SJCRH30 (cell line): ENCODE data around the gene PPM1M. TPM values are rescaled to one million over a fixed set of nuclear protein-coding genes. Genes with fewer than 3 reads are reported as not detected.

ENCODE experiments used
- DNase-seq, 2 experiments: peaks; one replicate each; pipeline ENCODE4 v3.0.0-alpha.2; 2015 to 2020
- H3K27ac ChIP-seq: fragments of 250-450 bp; sonication (Bioruptor Pico); 2 replicates; pipeline ENCODE4 v1.5.1; 2020; ENCODE audit warnings: mild to moderate bottlenecking, moderate library complexity
- H3K27me3 ChIP-seq: fragments of 250-450 bp; sonication (Bioruptor Pico); 2 replicates; pipeline ENCODE4 v1.5.1; 2020; ENCODE audit warnings: mild to moderate bottlenecking, moderate library complexity
- H3K36me3 ChIP-seq: fragments of 250-450 bp; sonication (Bioruptor Pico); 2 replicates; pipeline ENCODE4 v1.5.1; 2020; ENCODE audit warnings: mild to moderate bottlenecking, moderate library complexity
- H3K4me1 ChIP-seq: fragments of 250-450 bp; sonication (Bioruptor Pico); 2 replicates; pipeline ENCODE4 v1.5.1; 2020; ENCODE audit warnings: mild to moderate bottlenecking, moderate library complexity
- H3K4me3 ChIP-seq: fragments of 250-450 bp; sonication (Bioruptor Pico); 2 replicates; pipeline ENCODE4 v1.5.1; 2020; ENCODE audit warnings: mild to moderate bottlenecking, moderate library complexity
- H3K9me3 ChIP-seq: fragments of 250-450 bp; sonication (Bioruptor Pico); replicated peaks from 2 replicates; pipeline ENCODE4 v1.5.1; 2020; ENCODE audit warnings: mild to moderate bottlenecking, moderate library complexity
- total RNA-seq: library from RNA; depleted of rRNA; stranded (reverse); fragments of >200 nt; shearing (Covaris generic); gene quantifications from 2 replicates; pipeline ENCODE4 v1.2.3, GENCODE V29; 2014

The PPM1M gene
- total RNA-seq, 1 experiment from 2014 or later: 7.6 TPM

GRCh38 chr3:52243791-52244628 is 1.5 kb upstream of the PPM1M start:
- H3K4me3 ChIP-seq: no peak overlapping the region
- H3K27me3 ChIP-seq: no peaks in the 10 kb centered on the region
- no peak overlapping the region for H3K27ac ChIP-seq
- peak; percentile 42 to 58 for DNase-seq
- H3K9me3 ChIP-seq: no peaks in the 10 kb centered on the region
- H3K4me1 ChIP-seq: peaks cover 8% of the 10 kb centered on the region; the same call in 1 of the 2 replicates
- no peaks in the 10 kb centered on the region for H3K36me3 ChIP-seq

DNA sequence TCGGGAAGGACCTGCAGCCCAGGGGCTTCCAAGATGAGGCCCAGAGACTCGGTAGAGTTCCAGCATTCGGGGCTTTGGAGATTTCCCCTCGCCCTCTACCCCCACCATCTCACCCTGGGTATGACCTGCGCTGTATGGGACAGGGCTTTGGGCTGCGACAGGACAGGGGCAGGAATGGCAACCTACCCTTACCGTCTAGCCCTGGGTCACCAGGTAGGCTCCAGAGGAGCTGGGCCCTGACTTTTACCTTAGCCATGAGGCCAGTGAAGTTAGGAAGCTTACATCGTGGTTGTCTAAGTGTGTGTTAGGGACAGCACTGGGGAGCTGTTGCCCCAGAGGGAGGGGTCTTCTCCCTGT is 683 bp downstream of the PPM1M start:
- H3K36me3 ChIP-seq: peaks cover 16% of the 10 kb centered on the region
- no peaks in the 10 kb centered on the region for H3K27me3 ChIP-seq
- H3K27ac ChIP-seq: no peak overlapping the region
- H3K4me3 ChIP-seq: peak overlapping the region; percentile 60
- no peaks in the 10 kb centered on the region for H3K4me1 ChIP-seq
- no peaks in the 10 kb centered on the region for H3K9me3 ChIP-seq
- no peak for DNase-seq

DNA sequence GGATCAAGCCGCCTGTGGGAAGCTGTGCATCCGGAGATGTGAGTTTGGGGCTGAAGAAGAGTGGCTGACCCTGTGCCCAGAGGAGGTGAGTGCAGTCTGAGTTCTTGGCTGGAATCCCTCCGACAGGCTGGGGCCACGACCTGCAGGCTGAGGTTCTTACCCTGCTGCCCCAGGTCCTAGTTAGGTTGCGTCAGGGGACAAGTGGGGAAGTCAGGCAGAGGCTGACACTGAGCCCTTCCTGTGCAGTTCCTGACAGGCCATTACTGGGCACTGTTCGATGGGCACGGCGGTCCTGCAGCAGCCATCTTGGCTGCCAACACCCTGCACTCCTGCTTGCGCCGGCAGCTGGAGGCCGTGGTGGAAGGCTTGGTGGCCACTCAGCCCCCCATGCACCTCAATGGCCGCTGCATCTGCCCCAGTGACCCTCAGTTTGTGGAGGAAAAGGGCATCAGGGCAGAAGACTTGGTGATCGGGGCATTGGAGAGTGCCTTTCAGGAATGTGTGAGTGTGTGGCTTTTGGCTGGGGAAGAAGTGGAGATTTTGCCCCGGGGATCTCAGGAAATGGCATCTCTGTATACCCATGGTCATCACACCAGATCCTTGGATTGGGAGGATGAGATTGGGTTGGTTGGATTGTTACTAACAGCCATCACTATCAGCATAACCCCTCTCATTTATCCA is 1.3 kb downstream of the PPM1M start:
- no peak for DNase-seq
- Histone ChIP-seq H3K4me3 (no peak overlapping the region), H3K4me1 (no peaks in the 10 kb centered on the region), H3K27me3 (no peaks in the 10 kb centered on the region), H3K9me3 (no peaks in the 10 kb centered on the region), H3K27ac (no peak overlapping the region), H3K36me3 (peaks cover 22% of the 10 kb centered on the region)

DNA sequence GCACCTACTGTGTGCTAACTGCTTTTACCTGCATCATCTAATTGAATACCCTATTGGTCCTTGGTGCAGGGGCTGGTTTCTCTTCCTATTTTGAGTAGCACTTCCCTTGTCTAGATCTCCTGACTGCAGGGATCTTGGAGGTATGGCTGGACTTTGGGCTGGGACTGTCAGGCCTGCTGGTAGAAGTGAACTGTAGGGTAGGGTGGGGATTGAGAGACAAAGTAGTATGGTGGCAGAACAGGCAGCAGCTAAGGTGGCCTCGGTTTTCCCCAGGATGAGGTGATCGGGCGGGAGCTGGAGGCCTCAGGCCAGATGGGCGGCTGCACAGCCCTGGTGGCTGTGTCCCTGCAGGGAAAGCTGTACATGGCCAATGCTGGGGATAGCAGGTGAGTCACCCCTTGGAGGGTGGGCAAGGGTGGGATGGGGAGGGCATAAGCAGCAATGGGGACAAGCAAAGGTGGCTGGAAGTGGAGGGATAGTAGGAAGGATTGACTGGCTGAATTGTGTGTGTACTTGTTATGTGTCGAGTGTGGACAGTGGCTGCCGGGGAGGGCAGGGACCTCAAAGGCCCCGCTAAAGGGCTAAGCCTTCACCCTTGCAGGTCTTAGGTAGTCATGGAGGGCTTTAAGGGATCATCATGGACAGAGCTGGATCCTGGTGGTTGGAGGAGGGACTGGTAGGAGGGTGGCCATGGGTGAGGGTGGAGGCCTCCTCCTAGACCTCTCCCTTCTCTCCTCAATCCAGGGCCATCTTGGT is 2.0 kb downstream of the PPM1M start:
- Histone ChIP-seq H3K36me3 (peaks cover 29% of the 10 kb centered on the region), H3K27ac (no peak overlapping the region), H3K9me3 (no peaks in the 10 kb centered on the region), H3K4me1 (no peaks in the 10 kb centered on the region), H3K27me3 (no peaks in the 10 kb centered on the region), H3K4me3 (no peak overlapping the region)
- no peak for DNase-seq

DNA sequence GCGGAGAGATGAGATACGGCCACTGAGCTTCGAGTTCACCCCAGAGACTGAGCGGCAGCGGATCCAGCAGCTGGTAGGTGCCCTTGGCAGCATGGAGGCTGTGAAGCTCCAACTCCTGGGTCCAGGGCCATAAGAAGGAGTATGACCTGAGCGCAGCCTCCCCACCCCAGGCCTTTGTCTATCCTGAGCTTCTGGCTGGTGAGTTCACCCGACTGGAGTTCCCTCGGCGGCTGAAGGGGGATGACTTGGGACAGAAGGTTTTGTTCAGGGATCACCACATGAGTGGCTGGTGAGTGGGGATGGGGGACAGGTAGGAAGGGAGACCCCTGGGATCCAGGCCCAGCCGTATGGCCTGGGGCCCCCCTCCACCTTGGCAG is 2.6 kb downstream of the PPM1M start:
- peaks cover 33% of the 10 kb centered on the region for H3K36me3 ChIP-seq

DNA sequence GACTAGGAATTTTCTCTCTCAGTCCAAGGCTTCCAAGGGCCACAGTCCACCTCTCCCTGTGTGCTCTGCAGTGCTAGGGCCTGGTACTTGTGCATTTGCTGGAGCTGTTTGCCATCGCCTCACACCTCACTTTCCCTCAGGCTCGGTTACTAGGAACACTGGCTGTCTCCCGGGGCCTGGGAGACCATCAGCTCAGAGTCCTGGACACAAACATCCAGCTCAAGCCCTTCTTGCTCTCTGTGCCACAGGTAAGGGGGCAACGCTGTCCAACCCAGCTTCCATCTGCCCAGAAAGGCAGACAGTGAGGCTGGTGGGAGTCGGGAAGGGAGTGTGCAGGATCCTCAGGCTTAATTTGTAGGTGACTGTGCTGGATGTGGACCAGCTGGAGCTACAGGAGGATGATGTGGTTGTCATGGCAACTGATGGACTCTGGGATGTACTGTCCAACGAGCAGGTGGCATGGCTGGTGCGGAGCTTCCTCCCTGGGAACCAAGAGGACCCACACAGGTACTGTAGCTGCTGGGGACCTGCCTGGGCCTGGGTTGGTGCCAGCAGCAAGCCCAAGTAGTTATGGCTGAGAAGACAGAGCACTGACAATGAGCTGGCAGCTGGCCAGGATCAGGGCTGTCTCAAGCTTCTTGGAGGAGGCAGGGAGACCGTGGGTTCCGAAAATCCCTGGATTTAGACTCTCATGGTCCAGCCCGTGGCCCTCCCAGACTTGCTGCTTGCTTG is 3.4 kb downstream of the PPM1M start:
- Histone ChIP-seq H3K9me3 (no peaks in the 10 kb centered on the region), H3K4me1 (no peaks in the 10 kb centered on the region), H3K4me3 (no peak overlapping the region), H3K27ac (no peak overlapping the region), H3K36me3 (peaks cover 40% of the 10 kb centered on the region), H3K27me3 (no peaks in the 10 kb centered on the region)
- DNase-seq: peak in 1 of 2 experiments; percentile 34

More for the DNA sequence above, 2.6 kb downstream of the PPM1M start:
- no peak for DNase-seq
- no peak overlapping the region for H3K4me3 ChIP-seq
- H3K27me3 ChIP-seq: no peaks in the 10 kb centered on the region
- no peak overlapping the region for H3K27ac ChIP-seq
- H3K4me1 ChIP-seq: no peaks in the 10 kb centered on the region
- H3K9me3 ChIP-seq: no peaks in the 10 kb centered on the region

GRCh38 chr3:52249683-52250082 is 4.1 kb downstream of the PPM1M start:
- peaks cover 44% of the 10 kb centered on the region for H3K36me3 ChIP-seq
- no peak overlapping the region for H3K4me3 ChIP-seq
- DNase-seq: no peak
- no peak overlapping the region for H3K27ac ChIP-seq
- H3K4me1 ChIP-seq: no peaks in the 10 kb centered on the region
- no peaks in the 10 kb centered on the region for H3K9me3 ChIP-seq
- H3K27me3 ChIP-seq: no peaks in the 10 kb centered on the region

DNA sequence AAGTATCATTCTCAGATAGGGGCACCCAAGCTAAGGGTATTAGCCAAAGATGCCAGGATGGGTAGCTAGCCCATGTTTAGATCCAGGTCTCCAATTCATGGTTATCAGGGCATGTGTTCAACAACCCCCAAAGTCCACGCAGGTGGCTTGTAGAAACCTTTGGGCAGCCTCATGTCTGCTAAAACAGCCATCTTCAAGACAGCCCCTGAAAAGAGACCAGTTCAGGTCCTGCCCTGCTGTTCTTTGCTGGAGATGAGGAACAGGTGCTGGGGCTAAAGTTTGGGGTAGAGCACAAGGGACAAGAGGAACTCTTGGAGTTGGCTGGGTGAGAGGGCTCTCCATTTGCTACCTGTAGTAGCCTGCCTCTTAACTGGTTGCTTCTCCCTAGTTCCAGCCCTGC is 4.6 kb downstream of the PPM1M start:
- peaks cover 45% of the 10 kb centered on the region for H3K36me3 ChIP-seq
- no peak overlapping the region for H3K27ac ChIP-seq
- no peaks in the 10 kb centered on the region for H3K27me3 ChIP-seq
- no peaks in the 10 kb centered on the region for H3K4me1 ChIP-seq
- no peaks in the 10 kb centered on the region for H3K9me3 ChIP-seq
- no peak overlapping the region for H3K4me3 ChIP-seq
- no peak for DNase-seq

DNA sequence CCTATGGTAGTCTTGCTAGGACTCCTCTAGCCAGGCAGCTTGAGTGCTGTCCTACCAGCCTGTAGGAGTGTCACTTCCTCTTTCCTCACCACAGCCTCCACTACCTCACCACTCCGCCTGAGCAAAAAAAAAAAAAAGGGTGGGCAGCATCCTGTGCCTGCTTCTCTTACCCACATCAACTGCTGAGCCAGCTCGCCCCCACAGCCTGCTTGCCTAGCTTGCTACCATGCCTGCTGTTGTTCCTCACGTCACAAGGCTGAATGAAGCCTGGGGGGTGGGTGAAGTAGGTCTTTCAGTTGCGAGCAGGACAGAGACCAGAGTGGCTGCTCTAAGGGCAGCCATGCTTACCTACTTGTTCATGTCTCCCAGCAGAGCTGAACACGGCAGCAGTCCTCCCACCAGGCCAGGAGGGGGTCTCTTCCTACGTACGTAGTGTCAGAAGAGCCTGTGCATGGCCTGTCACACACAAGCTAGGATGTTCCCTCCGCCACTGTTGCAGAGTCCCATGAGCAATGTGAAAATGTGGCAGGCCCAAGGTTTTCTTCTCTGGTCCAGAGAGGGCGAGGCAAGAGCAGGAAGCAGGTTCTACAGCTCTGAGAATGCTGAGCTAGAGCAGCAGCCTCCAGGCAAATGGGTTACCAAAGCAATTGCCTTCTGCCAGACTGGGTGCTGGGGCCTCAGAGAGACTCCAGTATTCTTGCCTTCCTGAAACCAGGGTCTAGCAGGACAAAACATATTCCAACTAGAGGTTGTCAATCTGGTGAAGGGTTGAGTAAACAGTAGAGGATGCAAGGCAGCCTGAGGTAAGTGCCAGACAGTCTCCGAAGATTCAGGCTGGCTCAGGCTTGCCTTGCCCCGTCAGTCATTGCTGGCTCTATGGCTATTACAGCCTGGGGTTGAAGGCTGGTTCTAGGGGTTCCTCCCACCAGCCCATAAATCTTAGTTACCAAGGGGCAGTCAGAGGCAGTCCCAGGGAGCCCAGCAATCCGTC is 8.1 kb downstream of the PPM1M start:
- no peak for DNase-seq
- no peaks in the 10 kb centered on the region for H3K4me1 ChIP-seq
- no peak overlapping the region for H3K4me3 ChIP-seq
- H3K27ac ChIP-seq: no peak overlapping the region
- H3K36me3 ChIP-seq: peaks cover 79% of the 10 kb centered on the region
- no peaks in the 10 kb centered on the region for H3K9me3 ChIP-seq
- H3K27me3 ChIP-seq: no peaks in the 10 kb centered on the region

DNA sequence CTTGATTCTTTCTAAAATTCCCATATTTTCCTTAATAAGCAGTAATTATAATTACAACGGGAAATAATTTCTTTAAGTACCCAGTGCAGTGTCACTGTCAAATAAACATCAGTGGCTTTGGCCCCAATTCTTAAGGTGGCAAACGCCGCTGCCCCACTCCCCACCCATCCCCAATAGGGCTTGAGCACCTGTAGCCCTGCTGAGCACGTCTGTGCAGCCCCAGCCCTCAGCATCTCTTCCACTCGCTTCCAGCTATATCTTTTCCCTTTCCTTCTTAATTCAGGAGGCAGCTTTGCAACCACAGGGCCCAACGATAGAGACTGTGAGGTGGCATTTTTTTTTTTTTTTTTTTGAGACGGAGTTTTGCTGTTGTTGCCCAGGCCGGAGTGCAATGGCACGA is 9.0 kb downstream of the PPM1M start:
- Histone ChIP-seq H3K4me1 (no peaks in the 10 kb centered on the region), H3K27ac (no peak overlapping the region), H3K9me3 (no peaks in the 10 kb centered on the region), H3K36me3 (peaks cover 84% of the 10 kb centered on the region), H3K4me3 (no peak overlapping the region), H3K27me3 (no peaks in the 10 kb centered on the region)
- no peak for DNase-seq

GRCh38 chr3:52256159-52256558 is 10.6 kb downstream of the PPM1M start:
- no peak for DNase-seq
- Histone ChIP-seq H3K36me3 (peaks cover 89% of the 10 kb centered on the region), H3K4me1 (no peaks in the 10 kb centered on the region), H3K9me3 (no peaks in the 10 kb centered on the region), H3K4me3 (no peak overlapping the region), H3K27ac (no peak overlapping the region), H3K27me3 (no peaks in the 10 kb centered on the region)

GRCh38 chr3:52256622-52257021 is 11.1 kb downstream of the PPM1M start:
- no peaks in the 10 kb centered on the region for H3K4me1 ChIP-seq

GRCh38 chr3:52257911-52258310 is 12.4 kb downstream of the PPM1M start:
- DNase-seq: no peak
- Histone ChIP-seq H3K36me3 (peaks cover 91% of the 10 kb centered on the region), H3K27ac (no peak overlapping the region), H3K9me3 (no peaks in the 10 kb centered on the region), H3K4me1 (no peaks in the 10 kb centered on the region), H3K27me3 (no peaks in the 10 kb centered on the region), H3K4me3 (no peak overlapping the region)

More at GRCh38 chr3:52256622-52257021, 11.1 kb downstream of the PPM1M start:
- Histone ChIP-seq H3K4me3 (no peak overlapping the region), H3K27me3 (no peaks in the 10 kb centered on the region), H3K36me3 (peaks cover 89% of the 10 kb centered on the region), H3K9me3 (no peaks in the 10 kb centered on the region), H3K27ac (no peak overlapping the region)
- no peak for DNase-seq

GRCh38 chr3:52259035-52259434 is 13.5 kb downstream of the PPM1M start:
- DNase-seq: no peak

More at GRCh38 chr3:52259035-52259434, 13.5 kb downstream of the PPM1M start:
- Histone ChIP-seq H3K27me3 (no peaks in the 10 kb centered on the region), H3K27ac (no peak overlapping the region), H3K4me3 (no peak overlapping the region), H3K9me3 (no peaks in the 10 kb centered on the region), H3K36me3 (peaks cover 92% of the 10 kb centered on the region), H3K4me1 (no peaks in the 10 kb centered on the region)
